G401.6 (cell line): Measurements from ENCODE around the gene AQP12B.

Experiments used
- FAIRE-seq: peaks from 2 replicates; lab custom pipeline; 2012; peaks lifted over from hg19 to GRCh38; lab: Jason Lieb, UNC

Gene AQP12B

DNA sequence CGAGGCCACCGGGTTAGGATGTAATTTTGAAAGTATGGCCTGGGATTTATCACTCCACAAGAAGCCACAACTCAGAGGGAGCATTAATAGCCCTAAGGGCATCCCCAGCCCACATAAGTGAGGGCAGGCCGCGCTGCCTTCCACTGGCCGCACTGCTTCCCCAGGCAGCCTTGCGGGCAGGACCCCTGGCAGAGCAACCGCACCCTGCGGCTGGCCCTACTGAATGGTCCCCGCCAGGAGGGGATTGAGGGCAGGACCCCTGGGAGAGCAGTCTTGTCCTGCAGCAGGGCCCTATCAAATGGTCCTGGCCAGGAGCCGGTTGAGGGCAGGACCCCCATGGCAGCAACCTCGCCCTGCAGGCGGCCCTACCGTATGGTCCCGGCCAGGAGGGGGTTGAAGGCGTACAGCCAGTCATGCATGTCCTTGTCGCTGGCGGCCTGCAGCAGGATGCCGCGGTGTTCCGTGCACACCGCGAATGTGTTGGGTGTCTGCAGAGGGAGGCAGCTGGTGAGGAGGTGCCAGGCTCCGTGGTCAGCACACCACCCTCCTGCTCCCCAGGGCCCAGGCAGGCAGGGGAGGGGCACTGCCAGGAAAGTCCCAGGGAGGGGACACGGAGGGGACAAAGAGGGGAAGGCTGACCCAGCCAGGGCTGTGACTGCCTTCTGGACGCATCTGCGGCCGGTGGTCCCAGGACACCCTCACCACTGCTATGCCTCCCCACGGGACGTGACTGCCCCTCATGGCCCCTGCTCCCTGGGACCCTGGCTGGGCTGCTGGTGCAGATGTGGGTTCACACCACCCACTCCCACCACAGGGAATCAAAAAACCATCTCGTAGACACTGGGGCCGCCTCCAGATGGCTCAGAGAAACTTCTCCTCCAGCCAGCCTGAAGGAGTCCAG, 35.2 kb upstream of the AQP12B start:
- FAIRE-seq: no peak

DNA sequence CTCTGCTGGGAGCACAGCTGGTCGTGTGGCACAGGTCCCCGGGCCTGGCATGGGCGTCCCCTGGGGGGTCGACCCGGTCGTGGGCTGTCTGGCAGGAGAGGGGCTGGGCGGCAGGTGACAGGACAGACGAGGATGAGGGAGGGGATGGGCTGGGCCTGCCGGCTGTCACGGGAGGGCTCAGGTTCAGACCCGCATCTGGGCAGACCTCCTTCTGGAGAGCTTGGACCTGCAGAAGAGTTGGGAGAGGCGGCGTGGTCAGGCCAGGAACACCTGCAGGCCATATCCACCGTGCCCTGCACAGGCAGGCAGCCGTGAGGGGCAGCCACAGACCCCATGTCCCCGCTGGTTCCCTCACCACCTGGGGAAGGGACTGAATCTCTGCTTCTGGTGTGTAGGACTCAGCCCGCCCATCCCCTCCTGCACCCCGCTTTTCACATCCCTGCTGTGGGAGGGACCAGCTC, 34.5 kb upstream of the AQP12B start:
- FAIRE-seq: no peak

DNA sequence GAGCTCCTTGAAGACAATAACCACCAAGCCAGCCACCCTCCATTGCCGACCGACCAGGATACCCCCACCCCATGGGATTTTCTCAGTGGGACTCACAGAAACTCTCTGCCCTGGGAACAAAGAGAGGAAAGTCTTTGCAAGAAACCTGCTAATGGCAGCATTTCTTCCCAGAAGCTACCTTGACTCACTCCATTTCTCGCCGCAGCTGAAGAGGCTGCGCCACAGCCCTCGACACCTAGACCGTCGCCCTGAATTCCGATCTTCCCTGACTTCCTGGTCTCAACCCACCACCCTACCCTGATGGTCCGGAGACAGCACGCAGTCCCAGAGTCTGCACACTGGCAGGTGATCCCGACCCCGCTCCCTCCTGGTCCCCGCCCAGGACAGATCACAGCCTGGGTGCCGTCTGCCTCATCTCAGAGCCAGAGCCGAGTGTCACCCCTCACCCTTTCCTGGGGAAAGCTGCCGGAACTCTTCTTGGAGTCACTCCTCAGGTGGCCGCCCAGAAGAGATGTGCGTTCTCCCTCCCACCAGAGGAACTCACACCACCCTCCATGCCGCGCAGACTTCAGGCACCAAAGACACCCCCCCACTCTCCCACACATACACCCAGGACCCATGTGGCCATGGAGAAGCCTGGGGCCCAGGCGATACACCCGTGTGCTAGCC, 33.6 kb upstream of the AQP12B start:
- no peak for FAIRE-seq

DNA sequence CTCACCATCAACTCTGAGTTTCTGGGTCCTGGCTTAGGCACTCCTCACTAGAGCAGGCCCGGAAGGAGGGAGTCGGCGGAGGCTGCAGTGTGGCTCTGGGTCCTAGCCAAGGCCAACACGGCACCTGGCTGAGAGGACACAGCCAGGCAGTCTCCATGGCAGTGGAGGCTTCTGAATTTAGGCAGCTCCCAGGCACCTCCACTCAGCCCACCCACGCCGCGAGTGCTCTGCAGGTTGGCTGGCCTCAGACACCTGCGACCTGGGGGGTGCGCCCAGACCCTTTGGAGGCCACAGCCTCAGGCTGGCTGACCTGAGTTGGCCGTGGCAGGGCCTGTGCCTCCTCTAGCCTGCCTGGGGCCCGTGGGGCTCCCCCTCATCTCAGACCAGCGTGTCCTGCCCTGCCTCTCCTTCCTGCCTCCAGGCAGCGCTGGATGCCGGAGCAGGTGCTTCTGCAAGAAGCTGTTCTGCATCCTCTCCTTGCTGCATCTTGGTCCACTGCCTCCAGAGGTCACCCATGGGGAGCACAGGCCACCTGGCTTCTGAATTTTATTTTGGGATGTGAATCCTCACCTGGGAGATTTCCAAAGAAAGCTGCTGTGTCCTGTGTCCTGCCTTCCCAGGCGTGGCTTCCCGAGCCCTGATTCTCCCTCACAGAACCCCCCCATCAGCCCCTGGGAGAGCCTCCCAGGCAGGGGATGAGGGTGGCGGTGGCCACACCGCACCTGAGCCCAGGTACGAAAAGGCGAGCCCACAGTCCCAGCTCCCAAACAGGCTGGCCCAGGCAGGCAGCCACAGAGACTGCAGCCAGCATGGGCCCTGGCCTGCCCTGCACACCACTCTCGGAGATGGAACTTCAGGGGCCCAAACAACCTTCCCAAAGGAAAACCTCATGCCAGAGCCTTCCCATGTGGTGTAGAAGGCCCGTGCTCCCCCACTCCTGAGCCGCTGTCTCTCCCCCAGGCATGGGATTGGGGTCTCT, 32.4 kb upstream of the AQP12B start:
- FAIRE-seq: no peak

DNA sequence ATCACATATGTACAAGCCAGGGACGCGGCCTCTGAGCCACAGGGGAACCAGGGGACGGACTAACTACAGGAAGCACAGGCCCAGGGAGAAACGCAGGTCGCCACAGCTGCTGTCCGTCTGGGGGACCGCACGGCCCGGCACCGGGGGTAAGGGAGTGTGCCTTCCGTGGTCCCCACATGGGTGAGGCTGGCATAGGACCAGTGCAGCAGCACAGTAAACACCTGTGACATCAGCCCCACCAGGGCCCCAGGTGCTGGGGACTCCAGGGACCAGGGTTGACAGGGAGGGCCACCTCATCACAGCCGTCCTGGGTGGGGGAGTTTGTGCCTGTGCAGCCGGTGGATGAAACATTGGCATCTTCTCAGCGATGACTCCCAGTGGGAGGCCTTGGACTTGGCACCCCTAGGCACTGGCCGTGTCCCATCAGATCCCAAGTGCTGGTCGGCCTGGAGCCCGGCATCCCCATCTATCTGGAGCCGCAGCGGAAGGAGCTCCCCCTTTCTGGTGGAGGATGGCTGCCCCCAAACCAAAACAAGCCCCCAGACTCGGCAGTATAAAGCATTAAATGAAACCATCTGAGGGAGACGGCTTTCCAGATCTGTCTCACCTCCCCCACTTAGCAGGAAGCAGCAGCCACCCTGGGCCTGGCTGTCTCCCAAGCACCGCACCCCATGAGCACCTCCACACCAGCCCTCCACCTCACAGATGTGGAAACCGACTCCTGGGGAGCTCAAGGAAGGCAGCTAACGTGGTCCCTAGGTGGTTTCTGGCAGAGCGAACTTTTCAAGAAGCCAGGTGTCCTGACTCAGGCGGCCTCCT, 31.5 kb upstream of the AQP12B start:
- FAIRE-seq: no peak

DNA sequence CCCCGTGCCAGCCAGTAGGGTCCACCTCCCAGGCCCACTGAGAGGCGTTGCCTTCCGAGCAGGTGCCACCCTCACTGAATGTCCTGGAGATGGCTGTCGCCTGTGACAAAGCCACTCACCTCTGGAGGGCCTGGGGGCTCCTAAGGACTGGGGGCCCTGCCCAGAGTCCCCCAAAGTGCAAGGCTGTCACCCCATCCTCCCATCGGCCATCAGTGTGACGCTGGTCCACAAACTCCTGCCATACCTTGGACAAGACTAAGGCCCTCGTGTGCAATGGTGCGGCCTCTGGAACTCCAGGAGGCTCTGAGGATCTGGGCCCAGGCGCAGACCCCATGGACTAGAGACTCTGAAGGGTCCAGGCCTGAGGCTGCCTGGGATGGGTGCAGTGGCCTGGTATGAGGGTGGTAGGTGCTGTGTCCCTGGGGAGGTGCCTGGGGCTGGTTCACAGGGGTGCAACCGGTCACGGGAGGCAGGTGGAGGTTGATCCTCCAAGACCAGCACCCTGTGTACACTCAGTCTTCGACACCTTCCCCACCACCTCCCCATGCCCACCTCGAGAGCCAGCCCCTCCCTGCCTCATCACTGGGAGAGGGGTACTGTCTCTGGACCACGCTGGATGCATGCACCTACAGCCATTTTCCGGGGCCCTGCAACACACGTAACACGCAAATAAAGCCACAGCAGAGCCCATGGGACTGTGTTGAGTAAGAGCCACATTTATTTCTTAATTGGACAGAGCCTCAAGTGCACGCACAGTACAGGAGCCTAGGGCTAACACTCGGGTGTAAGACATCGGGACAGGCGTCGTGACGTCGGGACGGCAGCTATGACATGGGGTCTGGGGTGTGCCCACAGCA, 30.6 kb upstream of the AQP12B start:
- no peak for FAIRE-seq

DNA sequence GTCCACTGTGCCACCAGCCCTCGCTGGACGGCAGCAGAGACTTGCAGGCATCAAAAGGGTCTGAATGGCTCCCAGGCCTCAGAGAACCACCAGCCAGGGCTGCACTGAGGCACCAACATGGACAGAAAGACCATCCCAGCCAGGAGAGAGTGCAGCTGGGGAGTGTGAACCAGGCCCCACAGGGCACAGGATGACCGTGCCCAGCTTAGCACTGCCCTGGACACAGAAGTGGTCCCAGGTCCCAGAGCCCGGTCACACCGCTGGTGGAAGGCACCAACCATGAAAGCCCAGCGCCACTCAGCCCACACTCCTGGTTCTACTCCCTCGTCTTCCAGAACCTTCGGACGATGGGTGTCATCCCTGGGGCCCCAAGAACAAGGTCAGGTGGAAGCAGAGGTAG, 29.4 kb upstream of the AQP12B start:
- FAIRE-seq: no peak

DNA sequence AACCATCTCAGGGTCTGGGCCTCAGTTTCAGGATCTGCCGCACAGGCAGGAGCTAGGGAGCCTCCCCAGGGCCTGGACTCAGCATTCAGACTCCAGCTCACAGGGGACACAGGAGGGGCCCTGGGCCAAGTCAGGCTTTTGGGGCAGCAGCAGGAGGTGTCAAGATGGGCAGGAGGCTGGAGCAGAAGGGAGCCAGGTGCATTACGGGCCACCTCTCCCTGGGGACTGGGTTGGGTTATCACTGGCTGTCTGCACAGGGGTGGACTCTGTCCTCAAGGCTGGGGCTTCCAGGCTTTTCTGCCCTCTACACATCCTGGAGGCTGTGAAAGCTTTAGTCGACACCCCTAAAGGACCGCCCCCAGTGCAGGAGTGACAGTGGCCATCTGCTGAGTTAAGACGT, 29.0 kb upstream of the AQP12B start:
- no peak for FAIRE-seq

DNA sequence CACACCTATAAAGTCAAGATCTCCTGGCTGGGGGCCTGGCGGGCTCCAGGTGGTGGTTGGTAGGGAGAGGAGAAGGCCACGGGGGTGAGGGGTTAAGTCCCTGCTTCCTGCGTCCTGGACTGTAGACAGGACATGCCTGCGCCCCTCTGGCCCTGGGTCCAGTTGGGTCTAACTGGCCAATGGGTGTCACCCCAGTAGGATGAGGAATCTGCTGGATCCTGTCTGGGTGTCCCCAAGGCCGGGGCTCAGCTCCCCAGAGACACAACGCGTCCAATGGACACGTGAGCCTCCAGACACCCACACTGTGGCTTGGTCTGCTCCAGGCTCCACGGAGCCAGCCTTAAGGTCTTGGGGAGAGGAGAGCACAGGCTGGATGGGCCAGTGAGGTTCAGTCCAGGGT, 28.6 kb upstream of the AQP12B start:
- no peak for FAIRE-seq

DNA sequence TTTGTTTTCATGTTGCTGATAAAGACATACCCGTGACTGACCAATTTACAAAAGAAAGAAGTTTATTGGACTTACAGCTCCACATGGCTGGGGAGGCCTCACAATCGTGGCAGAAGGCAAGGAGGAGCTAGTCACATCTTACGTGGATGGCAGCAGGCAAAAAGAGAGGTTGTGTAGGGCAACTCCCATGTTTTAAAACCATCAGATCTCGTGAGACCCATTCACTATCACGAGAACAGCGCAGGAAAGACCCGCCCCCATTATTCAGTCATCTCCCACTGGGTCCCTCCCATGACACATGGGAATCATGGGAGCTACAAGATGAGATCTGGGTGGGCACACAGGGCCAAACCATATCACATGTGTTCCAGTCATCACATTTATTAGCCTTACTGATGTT, 25.8 kb upstream of the AQP12B start:
- no peak for FAIRE-seq

DNA sequence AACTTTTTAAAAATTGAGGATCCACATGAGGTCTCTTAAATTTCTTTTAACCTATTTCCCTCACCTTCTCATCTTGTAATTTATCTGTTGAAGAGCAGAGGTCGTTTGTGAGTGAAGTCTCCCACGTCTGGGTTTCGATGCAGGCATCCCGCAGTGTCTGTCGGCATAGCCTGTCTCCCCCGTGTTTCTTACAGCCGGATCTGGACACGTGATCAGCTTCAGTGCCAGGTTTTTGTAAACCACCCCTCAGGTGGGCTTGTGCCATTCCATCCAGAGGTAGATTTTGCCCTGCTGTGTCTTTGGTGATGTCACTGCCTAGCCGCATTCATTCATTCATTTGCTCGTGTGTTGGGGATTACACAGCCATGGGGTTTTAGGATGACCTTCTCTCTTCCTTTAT, 25.1 kb upstream of the AQP12B start:
- FAIRE-seq: no peak

DNA sequence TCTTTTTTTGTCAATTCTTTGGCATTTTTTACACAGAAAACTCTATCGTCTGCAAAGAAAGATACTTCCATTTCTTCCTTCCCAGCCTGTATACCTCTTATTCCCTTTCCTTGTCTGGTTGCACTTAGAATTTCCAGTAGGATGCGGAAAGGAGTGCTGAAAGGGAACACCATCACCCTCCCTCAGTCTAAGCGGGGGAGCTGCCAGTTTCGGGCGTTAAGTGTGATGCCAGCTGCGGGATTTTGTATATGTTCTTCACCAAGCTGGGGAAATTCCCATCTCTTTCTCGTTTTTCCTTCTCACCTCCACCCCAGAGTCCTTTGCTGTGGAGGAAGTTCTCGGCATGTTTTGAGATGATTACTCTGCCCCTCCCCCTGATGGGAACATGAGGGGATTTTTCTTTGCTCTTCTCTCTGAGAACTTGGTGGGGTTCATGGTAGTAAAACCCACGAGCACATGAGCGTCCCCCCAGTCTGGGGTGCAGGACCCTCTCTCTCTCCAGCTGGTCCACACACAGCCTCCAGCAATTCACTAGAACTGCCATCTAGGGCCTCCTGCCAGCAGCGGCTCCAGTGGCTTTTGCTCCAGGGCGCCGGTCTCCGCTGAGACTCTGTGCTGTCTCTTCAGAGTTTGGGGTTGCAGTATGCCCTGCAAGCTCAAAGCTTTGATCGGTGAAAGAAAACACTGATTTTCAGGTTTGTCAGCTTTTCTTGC, 24.5 kb upstream of the AQP12B start:
- FAIRE-seq: no peak

DNA sequence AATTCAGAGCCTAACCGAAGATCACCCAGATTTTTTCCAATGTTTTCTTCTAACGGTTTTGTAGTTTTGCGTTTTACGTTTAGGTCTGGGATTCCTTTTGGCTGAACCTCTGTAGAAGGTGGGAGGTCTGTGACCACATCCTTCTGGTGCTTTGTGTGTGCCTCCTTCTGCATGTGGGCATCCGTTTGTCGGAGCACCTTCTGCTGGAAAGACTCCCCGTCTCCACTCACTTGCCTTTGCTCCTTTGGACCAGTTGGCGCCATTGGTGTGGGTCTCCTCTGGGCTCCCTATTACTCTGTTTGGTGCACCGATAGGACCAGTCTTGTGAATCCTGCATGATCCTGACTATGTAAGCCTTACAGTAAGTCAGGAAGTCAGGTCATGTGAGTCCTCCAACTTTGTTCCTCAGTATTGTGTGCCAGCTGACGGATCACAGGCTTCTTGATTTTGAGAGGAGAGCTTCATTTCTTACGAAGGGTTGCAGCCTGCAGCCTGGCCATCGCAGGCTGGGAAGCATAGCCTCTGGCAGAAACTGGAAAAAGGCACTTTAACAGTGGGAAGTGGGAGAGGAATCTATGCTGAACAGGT, 22.6 kb upstream of the AQP12B start:
- no peak for FAIRE-seq

DNA sequence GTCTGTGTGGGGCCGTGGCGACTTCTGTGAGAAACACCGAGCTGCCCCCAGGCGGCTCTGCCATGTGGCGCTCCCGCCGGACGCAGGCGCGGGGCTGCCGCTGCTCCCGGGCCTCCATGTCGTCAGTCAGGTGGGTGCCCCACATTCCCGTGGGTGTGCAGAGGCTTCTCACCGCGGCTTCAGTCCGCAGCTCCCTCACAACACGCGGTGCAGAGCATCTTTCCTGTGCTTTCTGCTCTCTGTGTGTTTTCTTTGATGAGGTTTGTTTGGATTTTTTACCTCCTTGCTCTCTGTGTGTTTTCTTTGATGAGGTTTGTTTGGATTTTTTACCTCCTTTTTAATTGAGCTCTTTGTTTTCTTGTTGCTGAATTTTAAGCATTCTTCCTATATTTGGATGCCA, 22.0 kb upstream of the AQP12B start:
- FAIRE-seq: no peak

DNA sequence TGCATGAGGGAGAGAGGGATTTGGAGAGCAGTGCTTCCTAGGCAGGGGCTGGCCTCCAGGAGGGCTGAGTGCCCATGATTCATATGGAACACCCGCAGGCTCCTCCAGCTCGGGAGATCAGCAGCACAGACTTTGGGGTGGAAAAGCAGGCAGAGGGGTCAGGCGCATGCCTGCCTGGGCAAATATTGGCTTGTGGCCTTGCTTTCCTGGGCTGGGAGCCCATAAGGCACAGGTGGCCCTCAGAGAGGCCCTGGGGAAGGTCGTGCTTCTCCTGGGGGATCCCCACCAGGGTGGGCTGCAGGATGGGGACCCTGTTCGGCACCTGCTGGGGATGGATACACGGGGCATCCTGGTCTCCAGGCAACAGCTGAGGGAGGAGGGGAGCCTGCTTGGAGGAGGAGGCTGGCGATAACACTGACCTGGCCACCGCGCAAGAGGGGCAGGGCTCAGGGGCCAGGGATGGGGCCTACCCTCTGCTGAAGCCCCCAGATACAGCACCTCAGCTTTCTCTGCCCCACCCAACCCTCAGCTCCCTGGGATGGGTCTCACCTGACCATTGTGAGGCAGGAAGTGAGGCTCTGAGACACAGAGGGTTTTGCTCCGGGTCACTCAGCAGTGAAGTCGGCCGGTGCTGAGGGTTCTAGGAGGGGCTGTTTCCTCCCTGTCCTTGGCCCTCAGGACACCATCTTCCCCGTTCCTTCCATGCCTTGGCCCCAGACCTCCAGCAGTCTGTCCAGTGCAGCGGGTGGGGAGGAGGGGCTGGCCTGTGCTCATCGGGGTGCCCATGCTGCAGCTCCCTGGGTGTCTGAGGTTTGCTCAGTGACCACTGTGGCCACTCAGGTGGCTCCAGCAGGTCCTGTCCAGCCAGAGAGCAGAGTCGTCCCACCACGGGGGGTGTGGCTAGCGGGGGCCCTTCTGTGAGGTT, 21.0 kb upstream of the AQP12B start:
- no peak for FAIRE-seq

DNA sequence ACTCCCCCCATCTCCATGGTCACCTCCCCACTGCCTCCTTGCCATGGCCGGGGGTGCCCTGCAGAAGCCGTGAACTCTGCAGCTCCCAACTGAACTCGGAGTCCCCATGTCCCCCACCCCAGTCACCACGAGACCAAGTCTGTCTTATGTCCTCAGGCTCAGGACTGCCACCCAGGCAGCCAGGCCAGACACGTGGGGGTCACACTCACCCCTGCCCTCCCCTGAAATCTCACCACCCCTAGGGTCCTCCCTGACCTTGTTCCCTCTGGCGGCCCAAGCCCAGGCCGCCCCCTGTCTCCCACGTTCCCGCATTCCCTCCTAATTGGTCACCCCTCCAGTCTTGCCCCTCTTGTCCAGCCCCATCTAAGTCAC, 19.9 kb upstream of the AQP12B start:
- no peak for FAIRE-seq

DNA sequence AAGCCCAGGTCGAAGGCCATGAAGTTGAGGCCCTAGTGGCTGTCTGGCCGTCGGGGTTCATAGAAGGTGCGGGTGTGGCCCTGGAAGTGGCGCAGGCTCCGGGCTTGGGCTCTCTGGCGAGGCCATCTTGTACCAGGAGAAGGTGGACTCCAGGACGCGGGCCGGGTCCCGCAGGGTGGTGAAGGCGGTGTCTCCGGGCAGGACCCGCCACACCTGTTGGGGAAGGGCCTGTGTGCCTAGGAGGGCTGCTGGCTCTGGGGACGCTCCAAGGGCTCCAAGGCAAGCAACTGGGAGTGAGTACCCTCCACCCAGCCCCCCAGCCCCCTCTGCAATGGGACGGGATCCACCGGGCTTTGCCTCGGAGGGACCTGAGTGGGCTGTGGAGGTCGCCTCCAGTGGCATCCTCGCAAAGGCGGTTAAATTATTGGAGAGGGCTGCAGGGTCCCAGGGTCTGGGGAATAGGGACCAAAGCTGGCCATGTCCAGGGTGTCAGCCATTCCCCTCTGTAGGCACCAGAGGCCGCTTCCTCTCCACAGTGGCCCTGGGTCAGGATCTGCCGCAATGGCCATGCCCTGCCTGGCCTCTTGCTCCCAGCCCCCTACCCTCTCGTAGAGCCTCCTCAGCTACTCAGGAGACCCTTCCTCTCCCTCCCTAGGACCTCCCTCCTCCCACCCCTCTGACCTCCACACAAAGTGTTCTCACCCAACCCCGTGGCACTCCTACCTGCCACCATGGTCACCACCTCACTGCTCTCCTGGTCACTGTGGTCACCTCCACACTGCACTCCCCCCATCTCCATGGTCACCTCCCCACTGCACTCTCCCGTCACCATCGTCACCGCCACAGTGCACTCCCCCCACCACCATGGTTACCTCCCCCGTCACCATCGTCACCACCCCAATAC, 19.3 kb upstream of the AQP12B start:
- FAIRE-seq: no peak
